Gastroesophageal sphincter (tissue), 4 donors: Measurements from ENCODE around the gene HUS1. TPM values are rescaled to one million over a fixed set of nuclear protein-coding genes. Genes with fewer than 3 reads are reported as not detected.

Source experiments
- ATAC-seq: fragments of 150-250 bp; one replicate; pipeline ENCODE4 v1.9.1; 2016; ENCODE audit warnings: mild to moderate bottlenecking, moderate library complexity
- H3K27ac ChIP-seq, 4 donors: fragments of 200-600 bp; sonication (generic) in 3 of 4; 1 replicate in 3 of 4; 2 replicates in 1 of 4; pipeline ENCODE4 v1.5.1; 2016 to 2019
- H3K27me3 ChIP-seq: fragments of 200-600 bp; sonication (generic); one replicate; pipeline ENCODE4 v1.5.1; 2019
- H3K36me3 ChIP-seq, 2 donors: fragments of 200-600 bp; sonication (generic); one replicate each; pipeline ENCODE4 v1.5.1; 2019; ENCODE audit warnings: control low read depth in 1 of 2
- H3K4me1 ChIP-seq, 3 donors: fragments of 200-600 bp; sonication (generic); 1 replicate in 2 of 3; 2 replicates in 1 of 3; pipeline ENCODE4 v1.5.1; 2016 to 2019; ENCODE audit warnings: control low read depth in 2 of 3
- H3K4me3 ChIP-seq, 2 donors: fragments of 200-600 bp; sonication (generic); one replicate each; pipeline ENCODE4 v1.5.1; 2019; ENCODE audit warnings: mild to moderate bottlenecking in 1 of 2, moderate library complexity in 1 of 2
- H3K9me3 ChIP-seq, 3 donors: fragments of 200-600 bp; sonication (generic); one replicate each; pipeline ENCODE4 v1.5.1; 2017 to 2019; ENCODE audit warnings: control low read depth in 2 of 3
- CTCF ChIP-seq, 4 experiments: fragments of 200-600 bp in 2 of 4; fragments of 450-650 bp in 2 of 4; sonication (generic) in 1 of 4; IDR thresholded peaks; one replicate each; pipeline ENCODE4 v1.5.1; 2017 to 2019; ENCODE audit warnings: antibody characterized with exemption in 4 of 4, mild to moderate bottlenecking in 2 of 4, moderate library complexity in 2 of 4
- EP300 ChIP-seq: sonication (generic); formaldehyde crosslinking; IDR thresholded peaks from one replicate; pipeline ENCODE4 v1.6.1; 2017; ENCODE audit warnings: antibody characterized with exemption, mild to moderate bottlenecking
- POLR2A ChIP-seq, 2 donors: fragments of 450-650 bp; IDR thresholded peaks; one replicate each; pipeline ENCODE4 v1.6.1; 2017; ENCODE audit warnings: antibody characterized with exemption in 2 of 2, mild to moderate bottlenecking in 2 of 2, moderate library complexity in 1 of 2
- POLR2AphosphoS5 ChIP-seq: sonication (generic); formaldehyde crosslinking; IDR thresholded peaks from one replicate; pipeline ENCODE4 v1.6.1; 2017; ENCODE audit warnings: antibody characterized with exemption
- WGBS, 2 donors: methylation state at CpG; one replicate each; pipeline ENCODE4 v1.1.5; 2018; ENCODE audit warnings: low coverage in 1 of 2; 5-methylcytosine and 5-hydroxymethylcytosine counted together
- total RNA-seq, 4 donors: library from RNA; depleted of rRNA; stranded (reverse); fragments of >200 nt; gene quantifications; one replicate each; pipeline ENCODE4 v1.1.0, GENCODE V29; 2016

Gene HUS1
- total RNA-seq, 4 donors from 2014 or later: 13.7 to 32.7 (median 19.7) TPM

GRCh38 chr7:47937711-47938573 is 41.5 kb downstream of the HUS1 start:
- Histone ChIP-seq H3K36me3 (no peaks in the 10 kb centered on the region), H3K27ac (no peak overlapping the region), H3K9me3 (no peaks in the 10 kb centered on the region), H3K4me3 (no peak overlapping the region), H3K27me3 (no peaks in the 10 kb centered on the region), H3K4me1 (peaks cover 0 to 7% (median 5%) of the 10 kb centered on the region in 3 donors)
- TF ChIP-seq EP300 (no peak), POLR2A (IDR thresholded peaks at IDR 0.05) (no peak), POLR2AphosphoS5 (no peak), CTCF (IDR thresholded peaks at IDR 0.05) (no peak)
- WGBS, 2 donors: 50 to 95% methylated on average over 2 to 3 of the region's 11 CpGs
- ATAC-seq: no peak

- WGBS, 2 donors: 60 to 77% methylated on average over 4 to 8 of the region's 17 CpGs
- no peak overlapping the region for H3K27ac ChIP-seq
- H3K36me3 ChIP-seq: no peaks in the 10 kb centered on the region
- TF ChIP-seq CTCF (IDR thresholded peaks at IDR 0.05) (no peak), EP300 (no peak), POLR2AphosphoS5 (no peak), POLR2A (IDR thresholded peaks at IDR 0.05) (no peak)
- peaks cover 0 to 7% (median 5%) of the 10 kb centered on the region in 3 donors for H3K4me1 ChIP-seq
- no peak for ATAC-seq
- no peaks in the 10 kb centered on the region for H3K27me3 ChIP-seq
- no peak overlapping the region for H3K4me3 ChIP-seq
- no peaks in the 10 kb centered on the region for H3K9me3 ChIP-seq
Observed at GRCh38 chr7:47937065-47937687, 42.2 kb downstream of the HUS1 start.

GRCh38 chr7:47936323-47936722 is 43.1 kb downstream of the HUS1 start:
- no peaks in the 10 kb centered on the region for H3K36me3 ChIP-seq
- H3K4me3 ChIP-seq: no peak overlapping the region
- H3K4me1 ChIP-seq: peaks cover 0 to 7% (median 5%) of the 10 kb centered on the region in 3 donors
- H3K27me3 ChIP-seq: no peaks in the 10 kb centered on the region
- WGBS, 2 donors: 87 to 88% methylated on average over 4 of the region's 4 CpGs
- no peak for TF ChIP-seq CTCF (IDR thresholded peaks at IDR 0.05)
- TF ChIP-seq POLR2AphosphoS5: no peak
- TF ChIP-seq POLR2A (IDR thresholded peaks at IDR 0.05): no peak
- no peak for TF ChIP-seq EP300
- ATAC-seq: no peak
- H3K27ac ChIP-seq: no peak overlapping the region
- H3K9me3 ChIP-seq: no peaks in the 10 kb centered on the region

- Histone ChIP-seq H3K4me3 (no peak overlapping the region), H3K4me1 (no peaks in the 10 kb centered on the region), H3K36me3 (no peaks in the 10 kb centered on the region), H3K27me3 (no peaks in the 10 kb centered on the region), H3K9me3 (no peaks in the 10 kb centered on the region), H3K27ac (no peak overlapping the region)
- no peak for ATAC-seq
- no peak for TF ChIP-seq POLR2A (IDR thresholded peaks at IDR 0.05)
- TF ChIP-seq EP300: no peak
- no peak for TF ChIP-seq CTCF (IDR thresholded peaks at IDR 0.05)
- no peak for TF ChIP-seq POLR2AphosphoS5
- 86 to 93% methylated on average over 5 to 7 of the region's 10 CpGs for WGBS, 2 donors
Observed at GRCh38 chr7:47935336-47935735, 44.1 kb downstream of the HUS1 start.
